ENCODE results near the gene ISLR2.

The ISLR2 gene

GRCh38 chr15:74179101-74179841, 48.9 kb downstream of the ISLR2 start:
- DNase-seq = no peak

- DNase-seq = no peak
These were observed 49.8 kb downstream of the ISLR2 start for GRCh38 chr15:74179983-74180880.

GRCh38 chr15:74180881-74181602, 50.7 kb downstream of the ISLR2 start:
- DNase-seq = no peak

GRCh38 chr15:74182131-74182530, 51.7 kb downstream of the ISLR2 start:
- DNase-seq = no peak

- no peak for DNase-seq
These were observed 54.3 kb downstream of the ISLR2 start for GRCh38 chr15:74184582-74185091.

- DNase-seq = no peak
These were observed 55.4 kb downstream of the ISLR2 start for GRCh38 chr15:74185710-74186348.

Measured in CD4-positive, alpha-beta T cell treated with Interleukin-4 for 1 hour (primary cell).